HL-60 (cell line): Measurements from ENCODE around the gene EGFL7.

Experiments
- CTCF ChIP-seq: IDR thresholded peaks from one replicate; pipeline ENCODE4 v1.5.1; 2011; ENCODE audit warnings: low read length, control low read depth, inconsistent platforms; ENCODE audit not compliant: insufficient read depth
- REST ChIP-seq: IDR thresholded peaks from 2 replicates; pipeline ENCODE4 v1.6.1; 2012; ENCODE audit warnings: low read depth; ENCODE audit not compliant: insufficient replicate concordance
- SPI1 ChIP-seq: IDR thresholded peaks from 2 replicates; pipeline ENCODE4 v1.6.1; 2012; ENCODE audit warnings: low read depth, mild to moderate bottlenecking, borderline replicate concordance

- no peak for TF ChIP-seq CTCF
- TF ChIP-seq REST = no peak
- TF ChIP-seq SPI1 = no peak
These were observed 38.9 kb downstream of the EGFL7 start for GRCh38 chr9:136701668-136702053.
